Upper lobe of left lung (tissue), 4 donors: Measurements from ENCODE around the gene ACKR3.

Source experiments
- POLR2A ChIP-seq, 4 donors: fragments of 450-650 bp; IDR thresholded peaks; one replicate each; pipeline ENCODE4 v1.5.1; 2016 to 2017; ENCODE audit warnings: antibody characterized with exemption in 4 of 4, mild to moderate bottlenecking in 2 of 4
- POLR2AphosphoS5 ChIP-seq, 2 donors: sonication (generic); formaldehyde crosslinking; IDR thresholded peaks; one replicate each; pipeline ENCODE4 v1.5.1; 2017; ENCODE audit warnings: antibody characterized with exemption in 2 of 2

DNA sequence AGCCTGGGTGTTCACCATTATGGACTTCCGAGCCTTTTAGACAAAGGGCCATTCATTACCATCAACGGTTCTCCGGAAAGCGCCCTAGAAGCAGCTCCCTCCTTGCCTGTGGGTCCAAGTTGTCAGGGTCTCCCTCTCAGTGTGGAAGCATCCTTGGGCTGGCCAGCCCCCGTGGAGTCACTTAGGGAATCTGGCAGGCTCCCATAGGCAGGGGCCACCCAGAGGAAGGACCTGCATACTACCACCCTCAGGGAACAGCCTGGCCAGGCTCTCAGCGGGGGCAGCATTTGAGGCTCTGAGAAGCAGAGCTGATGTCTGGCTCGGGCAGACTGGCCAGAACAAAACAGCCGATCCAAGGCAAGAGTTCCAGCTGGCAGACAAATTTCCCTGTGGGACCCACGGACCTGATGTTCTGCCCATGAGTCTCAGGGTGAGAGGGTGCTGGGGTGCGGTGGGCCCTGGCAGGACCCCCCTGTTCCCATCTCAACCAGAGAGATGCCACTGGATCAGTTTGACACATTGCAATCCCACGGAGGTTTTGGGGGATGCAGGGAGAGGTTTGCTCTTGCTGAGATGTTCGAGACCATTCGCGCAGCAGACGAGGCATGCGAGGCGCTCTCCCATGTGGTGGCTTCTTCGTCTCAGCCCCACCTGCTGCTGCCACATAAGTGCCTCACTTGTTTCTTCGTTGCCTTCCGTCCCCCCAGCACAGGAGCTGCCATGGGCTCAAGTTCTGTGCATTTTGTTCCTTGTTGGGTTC lies 56.9 kb downstream of the ACKR3 start:
- TF ChIP-seq POLR2A (IDR thresholded peaks at IDR 0.05) (no peak), POLR2AphosphoS5 (IDR thresholded peaks at IDR 0.05) (no peak)
